ENCODE measurements around the gene FAM131A.
"Not testable (repeated sequence)": the region's sequence is repeated elsewhere in the genome, so short reads cannot be mapped to it uniquely, and the experiment has no call there.

FAM131A gene

GRCh38 chr3:184337981-184338380 lies 581 bp downstream of the FAM131A start:
- H3K4me3 ChIP-seq (replicated peaks; ENCODE audit: low read depth, low read length): peak overlapping the region; percentile 34
- no peak for TF ChIP-seq CTCF (IDR thresholded peaks at IDR 0.05; ENCODE audit: low read length, missing control alignments)
- DNase-seq (ENCODE audit: low read depth): no peak

- DNase-seq (ENCODE audit: low read depth): peak; percentile 91
- TF ChIP-seq CTCF (IDR thresholded peaks at IDR 0.05; ENCODE audit: low read length, missing control alignments): no peak
- H3K4me3 ChIP-seq (replicated peaks; ENCODE audit: low read depth, low read length): peak overlapping the region; percentile 41
Measured at GRCh38 chr3:184338511-184338945, 1.1 kb downstream of the FAM131A start.

GRCh38 chr3:184339001-184339400 lies 1.6 kb downstream of the FAM131A start:
- H3K4me3 ChIP-seq (replicated peaks; ENCODE audit: low read depth, low read length): peak overlapping the region; percentile 41
- TF ChIP-seq CTCF (IDR thresholded peaks at IDR 0.05; ENCODE audit: low read length, missing control alignments): no peak
- no peak for DNase-seq (ENCODE audit: low read depth)

- DNase-seq (ENCODE audit: low read depth); H3K4me3 ChIP-seq (replicated peaks; ENCODE audit: low read depth, low read length): not testable (repeated sequence)
Measured at GRCh38 chr3:184339451-184340135, 2.2 kb downstream of the FAM131A start.

- TF ChIP-seq CTCF (IDR thresholded peaks at IDR 0.05; ENCODE audit: low read length, missing control alignments): no peak
- DNase-seq (ENCODE audit: low read depth): no peak
- no peak overlapping the region for H3K4me3 ChIP-seq (replicated peaks; ENCODE audit: low read depth, low read length)
Measured at GRCh38 chr3:184341925-184342324, 4.5 kb downstream of the FAM131A start.

GRCh38 chr3:184343200-184343876 lies 5.9 kb downstream of the FAM131A start:
- DNase-seq (ENCODE audit: low read depth): no peak

More at GRCh38 chr3:184343200-184343876, 5.9 kb downstream of the FAM131A start:
- no peak for TF ChIP-seq CTCF (IDR thresholded peaks at IDR 0.05; ENCODE audit: low read length, missing control alignments)
- no peak overlapping the region for H3K4me3 ChIP-seq (replicated peaks; ENCODE audit: low read depth, low read length)

All from fibroblast of pulmonary artery (primary cell).